ENCODE measurements around the gene MRO. TPM values are rescaled to one million over a fixed set of nuclear protein-coding genes. Genes with fewer than 3 reads are reported as not detected.

Gene MRO
- total RNA-seq, 2 experiments from 2014 or later, result not detected

DNA sequence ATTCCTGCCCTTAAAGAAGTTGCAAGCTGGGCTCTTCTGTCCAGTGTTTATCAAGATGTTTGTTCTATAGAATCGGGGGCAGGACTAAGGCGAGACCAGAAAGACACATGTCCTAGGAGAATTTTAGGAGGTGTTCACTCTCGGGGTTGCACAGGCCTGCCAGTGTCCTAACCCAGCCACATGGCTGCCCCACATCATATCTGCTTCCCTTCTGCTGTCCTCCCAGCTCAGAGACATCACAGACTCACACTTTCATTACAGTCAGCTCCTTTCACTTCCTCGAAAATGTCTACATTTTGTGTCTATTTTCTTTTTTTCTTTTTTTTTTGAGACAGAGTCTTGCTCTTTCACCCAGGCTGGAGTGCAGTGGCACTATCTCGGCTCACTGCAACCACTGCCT is 10.7 kb upstream of the MRO start:
- Mint-ChIP-seq H3K27ac (no peak overlapping the region), H3K9me3 (ENCODE audit: insufficient read depth) (no peaks in the 10 kb centered on the region), H3K4me1 (ENCODE audit: low read depth) (no peaks in the 10 kb centered on the region), H3K27me3 (ENCODE audit: low read depth) (peaks cover 4% of the 10 kb centered on the region), H3K36me3 (ENCODE audit: low read depth) (no peaks in the 10 kb centered on the region), H3K4me3 (no peak overlapping the region)
- CTCF ChIA-PET, result interaction anchor here (1.8 kb wide), 1 partner anchor 10 kb away, joined by 6 read pairs; the partner anchor contains the start of gene MRO
- DNase-seq (no peak), ATAC-seq (no peak)
- POLR2A ChIA-PET, result no interaction called here

GRCh38 chr18:50829644-50830043 is 9.8 kb upstream of the MRO start:
- CTCF ChIA-PET, result no interaction called here
- no peak overlapping the region for H3K27ac Mint-ChIP-seq
- DNase-seq, result no peak
- H3K4me3 Mint-ChIP-seq, result no peak overlapping the region
- POLR2A ChIA-PET, result no interaction called here
- H3K27me3 Mint-ChIP-seq (ENCODE audit: low read depth), result no peaks in the 10 kb centered on the region
- H3K9me3 Mint-ChIP-seq (ENCODE audit: insufficient read depth), result no peaks in the 10 kb centered on the region
- no peaks in the 10 kb centered on the region for H3K4me1 Mint-ChIP-seq (ENCODE audit: low read depth)
- no peak for ATAC-seq
- H3K36me3 Mint-ChIP-seq (ENCODE audit: low read depth), result no peaks in the 10 kb centered on the region

DNA sequence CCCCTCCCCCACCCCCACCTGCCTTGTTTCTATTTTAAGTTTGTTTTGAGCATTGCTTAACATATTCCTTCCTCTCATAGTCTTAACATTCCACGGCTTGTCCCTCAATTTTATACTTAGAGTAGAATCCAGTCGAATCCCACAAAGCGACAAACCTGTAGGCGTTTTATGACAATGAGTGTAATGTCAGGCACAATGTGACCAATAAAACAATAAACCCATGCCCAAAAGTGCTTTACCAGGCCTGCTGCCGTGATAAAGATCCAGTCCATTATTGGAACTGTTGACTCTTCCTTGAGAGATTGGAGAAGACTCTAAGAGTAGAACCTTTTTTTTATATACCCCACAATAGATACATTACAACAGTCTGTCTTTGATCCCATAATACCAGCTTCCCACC is 6.2 kb upstream of the MRO start:
- Mint-ChIP-seq H3K9me3 (ENCODE audit: insufficient read depth) (no peaks in the 10 kb centered on the region), H3K27me3 (ENCODE audit: low read depth) (no peaks in the 10 kb centered on the region), H3K36me3 (ENCODE audit: low read depth) (no peaks in the 10 kb centered on the region), H3K4me1 (ENCODE audit: low read depth) (no peaks in the 10 kb centered on the region), H3K4me3 (no peak overlapping the region), H3K27ac (no peak overlapping the region)
- ATAC-seq, result no peak
- no peak for DNase-seq
- ChIA-PET CTCF (no interaction called here), POLR2A (no interaction called here)

GRCh38 chr18:50825621-50826020 is 5.8 kb upstream of the MRO start:
- Mint-ChIP-seq H3K4me3 (no peak overlapping the region), H3K4me1 (ENCODE audit: low read depth) (no peaks in the 10 kb centered on the region), H3K9me3 (ENCODE audit: insufficient read depth) (no peaks in the 10 kb centered on the region), H3K36me3 (ENCODE audit: low read depth) (no peaks in the 10 kb centered on the region), H3K27ac (no peak overlapping the region), H3K27me3 (ENCODE audit: low read depth) (no peaks in the 10 kb centered on the region)
- no peak for ATAC-seq
- DNase-seq, result no peak
- ChIA-PET CTCF (no interaction called here), POLR2A (no interaction called here)

DNA sequence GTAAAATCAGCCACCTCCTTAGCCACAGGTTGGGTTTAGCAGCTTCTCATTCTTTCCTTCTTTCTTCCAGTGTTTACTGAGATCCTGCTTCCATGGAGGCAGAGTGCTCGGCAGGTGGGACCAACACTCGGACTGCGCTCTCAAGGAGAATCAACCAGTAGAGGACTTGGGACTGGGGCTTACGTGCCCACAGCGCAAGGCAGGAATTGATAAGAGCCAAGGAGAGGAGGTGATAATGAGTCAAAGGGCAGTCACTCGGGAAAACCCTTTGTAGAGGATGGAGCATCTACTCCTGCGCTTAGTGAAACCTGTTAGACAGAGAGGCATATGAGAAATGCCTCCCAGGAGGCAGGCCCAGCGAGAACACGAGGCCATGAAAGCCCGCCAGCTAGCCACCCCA is 2.9 kb upstream of the MRO start:
- ChIA-PET POLR2A (interaction anchor here (0.5 kb wide), 1 partner anchor 62 kb away, joined by 4 read pairs; no protein-coding TSS in a partner anchor), CTCF (no interaction called here)
- Mint-ChIP-seq H3K4me3 (no peak overlapping the region), H3K9me3 (ENCODE audit: insufficient read depth) (no peaks in the 10 kb centered on the region), H3K4me1 (ENCODE audit: low read depth) (no peaks in the 10 kb centered on the region), H3K27ac (no peak overlapping the region), H3K36me3 (ENCODE audit: low read depth) (no peaks in the 10 kb centered on the region), H3K27me3 (ENCODE audit: low read depth) (peaks cover 3% of the 10 kb centered on the region)
- ATAC-seq (no peak), DNase-seq (no peak)

DNA sequence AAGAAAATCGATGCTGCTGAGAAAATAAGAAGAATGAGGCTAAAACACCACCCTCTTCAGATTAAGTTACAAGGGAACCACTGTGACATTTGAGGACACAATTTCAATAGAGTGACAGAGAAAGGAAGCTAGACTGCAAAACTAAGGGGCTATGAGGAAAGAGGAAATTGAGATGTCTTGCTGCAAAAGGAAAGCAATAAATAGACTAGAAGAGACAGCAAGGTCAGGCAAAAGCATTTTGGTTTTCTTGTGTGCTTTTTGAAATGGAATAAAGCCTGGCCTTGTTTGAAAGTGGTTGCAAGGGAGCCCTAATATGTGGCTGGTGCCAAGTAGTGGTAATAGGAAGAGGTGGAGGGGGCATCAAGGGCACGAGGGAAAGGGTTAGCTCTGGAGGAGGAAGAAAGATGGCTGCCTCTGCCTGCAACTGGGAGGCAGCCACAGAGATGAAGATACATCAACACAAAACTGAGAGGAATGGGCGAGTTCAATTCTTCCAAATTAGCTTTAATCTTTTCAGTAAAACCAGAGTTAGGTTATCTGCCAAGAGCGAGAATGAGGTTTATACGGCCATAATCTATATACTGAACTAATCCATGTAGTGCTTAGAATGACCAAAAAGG is 1.2 kb upstream of the MRO start:
- ATAC-seq (no peak), DNase-seq (no peak)
- H3K4me3 Mint-ChIP-seq, result no peak overlapping the region
- no peak overlapping the region for H3K27ac Mint-ChIP-seq
- peaks cover 5% of the 10 kb centered on the region for H3K27me3 Mint-ChIP-seq (ENCODE audit: low read depth)
- H3K9me3 Mint-ChIP-seq (ENCODE audit: insufficient read depth), result no peaks in the 10 kb centered on the region
- H3K36me3 Mint-ChIP-seq (ENCODE audit: low read depth), result no peaks in the 10 kb centered on the region
- ChIA-PET CTCF (interaction anchor here (0.7 to 2.8 kb wide), 31 partner anchors 8 to 374 kb away, joined by 3 to 21 read pairs (median 5); partner anchors contain the start of genes ELAC1, ME2 and SMAD4), POLR2A (interaction anchor here (1.2 to 2.2 kb wide), 2 partner anchors 58 to 147 kb away, joined by 5 to 17 read pairs; partner anchors contain the start of genes ELAC1 and ME2)
- H3K4me1 Mint-ChIP-seq (ENCODE audit: low read depth), result no peaks in the 10 kb centered on the region

GRCh38 chr18:50819027-50819727 is 639 bp downstream of the MRO start:
- Mint-ChIP-seq H3K27ac (no peak overlapping the region), H3K4me3 (no peak overlapping the region), H3K36me3 (ENCODE audit: low read depth) (no peaks in the 10 kb centered on the region), H3K27me3 (ENCODE audit: low read depth) (peaks cover 11% of the 10 kb centered on the region), H3K4me1 (ENCODE audit: low read depth) (no peaks in the 10 kb centered on the region), H3K9me3 (ENCODE audit: insufficient read depth) (no peaks in the 10 kb centered on the region)
- ChIA-PET POLR2A (no interaction called here), CTCF (interaction anchor here (0.6 to 2.8 kb wide), 6 partner anchors 48 to 378 kb away, joined by 3 to 19 read pairs (median 4); no protein-coding TSS in a partner anchor)
- DNase-seq (no peak), ATAC-seq (no peak)

DNA sequence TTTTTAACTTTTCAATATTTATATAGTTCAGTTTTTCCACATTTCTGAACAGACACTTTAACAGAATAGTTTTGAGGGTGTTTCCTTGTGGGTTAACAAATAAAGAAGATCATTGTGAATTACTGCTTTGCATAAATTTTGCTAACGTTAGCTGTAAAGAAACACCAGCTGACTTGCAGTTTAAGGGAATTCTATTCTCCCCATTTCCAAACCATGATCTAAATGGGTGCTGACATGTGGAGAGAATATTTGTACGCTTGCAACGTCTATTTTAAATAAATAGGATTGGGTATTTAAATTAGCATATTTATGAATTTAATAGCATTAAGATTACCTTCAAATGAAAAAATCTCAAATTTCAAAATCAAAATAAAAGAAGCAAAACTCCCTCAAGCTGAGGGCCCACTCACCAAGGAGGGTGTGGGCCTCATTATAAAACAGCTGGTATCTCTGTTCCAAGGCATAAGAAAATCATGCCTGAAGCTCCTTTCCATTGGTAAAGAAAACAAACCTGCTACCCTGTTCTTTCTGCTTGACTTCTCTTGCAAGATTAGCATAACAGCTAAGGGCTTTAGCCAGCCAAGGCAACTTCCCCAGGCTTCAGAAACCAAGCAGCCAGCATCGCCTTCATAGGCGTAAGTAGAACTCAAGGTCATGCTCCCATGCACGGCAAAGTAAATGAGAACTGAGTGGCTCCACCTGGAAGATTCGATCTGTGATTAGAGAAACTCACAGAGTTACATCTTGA is 3.2 kb downstream of the MRO start:
- Mint-ChIP-seq H3K36me3 (ENCODE audit: low read depth) (no peaks in the 10 kb centered on the region), H3K9me3 (ENCODE audit: insufficient read depth) (no peaks in the 10 kb centered on the region), H3K4me1 (ENCODE audit: low read depth) (no peaks in the 10 kb centered on the region), H3K4me3 (no peak overlapping the region), H3K27ac (no peak overlapping the region), H3K27me3 (ENCODE audit: low read depth) (peaks cover 11% of the 10 kb centered on the region)
- ATAC-seq, result no peak
- POLR2A ChIA-PET, result no interaction called here
- DNase-seq, result no peak
- CTCF ChIA-PET, result interaction anchor here (1.0 kb wide), 1 partner anchor 293 kb away, joined by 3 read pairs; no protein-coding TSS in a partner anchor

DNA sequence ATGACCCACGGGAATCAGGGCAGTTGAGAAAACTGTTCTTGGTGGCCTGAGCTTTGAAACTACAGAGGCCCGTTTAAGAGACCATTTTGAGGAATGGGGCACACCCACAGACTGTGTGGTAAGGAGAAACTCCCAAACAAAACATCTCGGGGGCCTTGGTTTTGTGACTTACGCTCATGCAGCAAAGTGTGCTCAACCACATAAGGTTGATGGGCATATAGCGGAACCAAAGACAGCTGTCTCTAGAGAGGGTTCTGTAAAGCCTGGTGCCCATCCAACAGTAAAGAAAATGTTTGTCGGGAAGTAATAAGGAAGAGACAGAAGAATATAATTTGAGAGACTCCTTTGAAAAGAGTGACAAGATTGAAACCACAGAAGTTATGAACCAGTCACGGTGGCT is 5.4 kb downstream of the MRO start:
- POLR2A ChIA-PET, result no interaction called here
- H3K9me3 Mint-ChIP-seq (ENCODE audit: insufficient read depth), result no peaks in the 10 kb centered on the region
- DNase-seq (no peak), ATAC-seq (no peak)
- no peak overlapping the region for H3K27ac Mint-ChIP-seq
- no peaks in the 10 kb centered on the region for H3K36me3 Mint-ChIP-seq (ENCODE audit: low read depth)
- no peak overlapping the region for H3K4me3 Mint-ChIP-seq
- no peaks in the 10 kb centered on the region for H3K4me1 Mint-ChIP-seq (ENCODE audit: low read depth)
- CTCF ChIA-PET, result no interaction called here
- H3K27me3 Mint-ChIP-seq (ENCODE audit: low read depth), result peaks cover 11% of the 10 kb centered on the region

DNA sequence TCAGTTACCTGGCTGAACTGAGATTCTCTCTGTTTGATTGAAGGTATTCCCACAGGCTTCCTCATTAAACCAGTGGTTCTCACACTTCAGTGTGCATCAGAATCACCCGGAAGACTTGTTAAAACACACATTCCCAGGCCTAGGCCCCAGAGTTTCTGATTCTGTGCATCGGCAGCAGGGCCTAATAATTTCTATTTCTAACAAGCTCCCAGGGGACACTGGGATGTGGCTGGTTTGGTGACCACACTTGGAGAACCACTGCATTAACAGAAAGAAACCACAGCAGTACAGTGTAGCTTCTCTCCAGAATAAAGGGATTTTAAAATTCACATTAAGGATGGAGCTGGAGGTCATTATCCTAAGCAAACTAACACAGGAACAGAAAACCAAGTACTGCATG is 6.5 kb downstream of the MRO start:
- H3K36me3 Mint-ChIP-seq (ENCODE audit: low read depth), result no peaks in the 10 kb centered on the region
- DNase-seq (no peak), ATAC-seq (no peak)
- ChIA-PET POLR2A (no interaction called here), CTCF (no interaction called here)
- no peaks in the 10 kb centered on the region for H3K9me3 Mint-ChIP-seq (ENCODE audit: insufficient read depth)
- no peak overlapping the region for H3K4me3 Mint-ChIP-seq
- no peak overlapping the region for H3K27ac Mint-ChIP-seq
- H3K4me1 Mint-ChIP-seq (ENCODE audit: low read depth), result no peaks in the 10 kb centered on the region
- H3K27me3 Mint-ChIP-seq (ENCODE audit: low read depth), result peaks cover 11% of the 10 kb centered on the region

GRCh38 chr18:50812834-50813233 is 7.0 kb downstream of the MRO start:
- Mint-ChIP-seq H3K4me3 (no peak overlapping the region), H3K4me1 (ENCODE audit: low read depth) (no peaks in the 10 kb centered on the region), H3K27ac (no peak overlapping the region), H3K9me3 (ENCODE audit: insufficient read depth) (no peaks in the 10 kb centered on the region), H3K27me3 (ENCODE audit: low read depth) (peaks cover 8% of the 10 kb centered on the region), H3K36me3 (ENCODE audit: low read depth) (no peaks in the 10 kb centered on the region)
- ChIA-PET CTCF (no interaction called here), POLR2A (no interaction called here)
- no peak for ATAC-seq
- DNase-seq, result no peak

DNA sequence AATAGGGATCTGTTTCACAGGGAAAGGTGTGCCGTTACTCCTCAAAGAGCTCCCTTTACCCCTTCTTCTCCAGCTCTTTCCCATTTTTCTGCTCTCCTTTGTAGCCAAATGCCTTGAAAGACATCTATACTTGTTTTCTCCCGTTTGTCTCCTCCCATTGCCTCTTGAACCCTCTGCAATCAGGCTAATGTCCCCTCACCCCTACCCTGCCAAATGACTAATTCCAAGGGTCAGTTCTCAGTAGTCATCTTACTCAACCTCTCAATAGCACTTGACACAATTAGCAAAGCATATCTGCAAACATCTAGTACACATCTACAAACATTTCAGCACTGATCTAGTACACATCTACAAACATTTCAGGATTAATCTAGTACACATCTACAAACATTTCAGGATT is 12.6 kb downstream of the MRO start:
- CTCF ChIA-PET, result interaction anchor here (0.7 kb wide), 1 partner anchor 13 kb away, joined by 3 read pairs; the partner anchor contains the start of gene MRO
- H3K27me3 Mint-ChIP-seq (ENCODE audit: low read depth), result peaks cover 13% of the 10 kb centered on the region
- no peak overlapping the region for H3K27ac Mint-ChIP-seq
- POLR2A ChIA-PET, result no interaction called here
- H3K4me3 Mint-ChIP-seq, result no peak overlapping the region
- H3K4me1 Mint-ChIP-seq (ENCODE audit: low read depth), result no peaks in the 10 kb centered on the region
- DNase-seq, result no peak
- no peaks in the 10 kb centered on the region for H3K36me3 Mint-ChIP-seq (ENCODE audit: low read depth)
- no peaks in the 10 kb centered on the region for H3K9me3 Mint-ChIP-seq (ENCODE audit: insufficient read depth)
- no peak for ATAC-seq
